ENCODE results near the gene SLC16A6. TPM values are rescaled to one million over a fixed set of nuclear protein-coding genes. Genes with fewer than 3 reads are reported as not detected.
"Not testable (repeated sequence)": the region's sequence is repeated elsewhere in the genome, so short reads cannot be mapped to it uniquely, and the experiment has no call there.

Gene SLC16A6
- total RNA-seq, 1 experiment from 2014 or later: 0.28 TPM

DNA sequence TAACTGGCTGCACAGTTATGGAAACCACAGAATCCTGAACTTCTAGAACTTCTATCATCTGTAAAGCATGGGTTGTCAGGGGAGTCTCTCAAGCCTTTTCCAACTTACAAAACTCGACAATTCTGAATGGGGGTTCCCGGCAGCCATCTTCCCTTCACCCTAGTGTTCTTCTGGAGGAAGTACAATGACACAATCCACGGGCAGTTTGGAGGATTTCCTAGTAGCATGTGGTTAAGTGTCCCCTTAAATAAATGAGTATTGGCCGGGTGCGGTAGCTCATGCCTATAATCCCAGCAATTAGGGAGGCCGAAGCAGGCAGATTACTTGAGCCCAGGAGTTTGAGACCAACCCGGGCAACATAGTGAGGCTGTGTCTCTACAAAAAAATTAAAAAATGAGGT is 2.1 kb downstream of the SLC16A6 start:
- no peak for DNase-seq
- H3K27me3 ChIP-seq (ENCODE audit: control insufficient read depth, insufficient read depth, low read length): peaks cover 26% of the 10 kb centered on the region
- H3K4me3 ChIP-seq (ENCODE audit: insufficient read depth, low read depth, low read length): no peak overlapping the region
- no peaks in the 10 kb centered on the region for H3K36me3 ChIP-seq (replicated peaks; ENCODE audit: control insufficient read depth, insufficient read depth, low read length)

DNA sequence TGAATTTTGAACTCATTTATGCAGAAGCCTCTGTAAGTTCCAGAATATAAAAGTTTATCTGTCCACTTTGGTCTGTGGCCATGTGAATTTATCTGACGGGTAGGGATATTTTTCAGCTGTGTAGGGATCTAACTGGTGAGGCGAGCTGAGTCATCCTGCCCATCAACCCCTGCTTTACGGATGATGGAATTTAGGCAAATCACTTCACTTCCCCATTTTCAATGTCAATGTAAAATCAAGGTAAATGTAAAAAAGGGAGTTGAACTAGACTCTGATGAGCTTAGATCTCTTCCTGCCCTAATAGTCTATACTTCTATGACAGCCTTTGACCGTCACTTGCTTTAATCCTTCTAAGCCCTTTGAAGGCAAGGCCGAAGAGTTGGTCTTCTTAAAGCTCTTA is 2.6 kb downstream of the SLC16A6 start:
- no peak for DNase-seq

DNA sequence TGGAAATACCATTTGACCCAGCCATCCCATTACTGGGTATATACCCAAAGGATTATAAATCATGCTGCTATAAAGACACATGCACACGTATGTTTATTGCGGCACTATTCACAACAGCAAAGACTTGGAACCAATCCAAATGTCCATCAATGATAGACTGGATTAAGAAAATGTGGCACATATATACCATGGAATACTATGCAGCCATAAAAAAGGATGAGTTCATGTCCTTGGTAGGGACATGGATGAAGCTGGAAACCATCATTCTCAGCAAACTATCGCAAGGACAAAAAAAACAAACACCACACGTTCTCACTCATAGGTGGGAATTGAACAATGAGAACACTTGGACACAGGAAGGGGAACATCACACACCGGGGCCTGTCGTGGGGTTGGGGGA is 9.0 kb downstream of the SLC16A6 start:
- not testable (repeated sequence) for H3K36me3 ChIP-seq (replicated peaks; ENCODE audit: control insufficient read depth, insufficient read depth, low read length); H3K4me3 ChIP-seq (ENCODE audit: insufficient read depth, low read depth, low read length); H3K27me3 ChIP-seq (ENCODE audit: control insufficient read depth, insufficient read depth, low read length); DNase-seq

More for the DNA sequence above, 2.6 kb downstream of the SLC16A6 start:
- Histone ChIP-seq H3K36me3 (replicated peaks; ENCODE audit: control insufficient read depth, insufficient read depth, low read length) (no peaks in the 10 kb centered on the region), H3K27me3 (ENCODE audit: control insufficient read depth, insufficient read depth, low read length) (peaks cover 24% of the 10 kb centered on the region), H3K4me3 (ENCODE audit: insufficient read depth, low read depth, low read length) (no peak overlapping the region)

DNA sequence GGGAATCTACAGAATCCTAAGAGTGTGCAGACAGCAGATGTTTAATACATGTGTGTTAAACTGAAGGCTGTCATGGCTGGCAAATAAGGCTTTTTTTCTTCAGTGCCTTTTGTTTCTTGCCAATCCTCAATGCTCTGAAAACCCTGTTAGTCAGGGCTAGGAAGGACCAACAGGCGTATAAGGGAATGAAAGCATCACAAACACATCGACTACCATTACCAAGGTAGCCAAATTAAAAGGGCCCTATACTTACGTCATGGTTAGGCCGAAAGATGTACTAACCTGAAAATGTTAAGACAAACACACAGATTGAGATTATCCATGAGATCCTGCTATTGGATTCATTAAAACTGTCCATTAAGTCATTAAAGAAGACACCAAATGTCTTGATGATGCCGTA is 13.1 kb downstream of the SLC16A6 start:
- Histone ChIP-seq H3K27me3 (ENCODE audit: control insufficient read depth, insufficient read depth, low read length) (no peaks in the 10 kb centered on the region), H3K36me3 (replicated peaks; ENCODE audit: control insufficient read depth, insufficient read depth, low read length) (no peaks in the 10 kb centered on the region), H3K4me3 (ENCODE audit: insufficient read depth, low read depth, low read length) (no peak overlapping the region)
- DNase-seq: no peak

DNA sequence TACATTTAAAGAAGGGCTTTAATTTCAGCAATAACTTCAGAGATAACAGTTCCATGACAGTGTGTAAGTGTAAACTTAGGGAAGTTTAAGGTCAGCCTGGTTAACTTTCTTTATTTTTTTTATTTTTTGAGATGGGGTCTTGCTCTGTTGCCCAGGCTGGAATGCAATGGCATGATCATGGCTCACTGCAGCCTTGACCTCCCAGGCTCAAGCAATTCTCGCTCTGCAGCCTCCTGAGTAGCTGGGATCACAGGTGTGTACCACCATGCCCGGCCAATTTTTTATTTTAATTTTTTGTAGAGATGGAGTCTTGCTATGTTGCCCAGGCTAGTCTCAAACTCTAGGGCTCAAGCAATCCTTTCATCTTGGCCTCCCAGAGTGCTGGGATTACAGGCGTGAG is 14.6 kb downstream of the SLC16A6 start:
- H3K27me3 ChIP-seq (ENCODE audit: control insufficient read depth, insufficient read depth, low read length); DNase-seq; H3K36me3 ChIP-seq (replicated peaks; ENCODE audit: control insufficient read depth, insufficient read depth, low read length); H3K4me3 ChIP-seq (ENCODE audit: insufficient read depth, low read depth, low read length): not testable (repeated sequence)

DNA sequence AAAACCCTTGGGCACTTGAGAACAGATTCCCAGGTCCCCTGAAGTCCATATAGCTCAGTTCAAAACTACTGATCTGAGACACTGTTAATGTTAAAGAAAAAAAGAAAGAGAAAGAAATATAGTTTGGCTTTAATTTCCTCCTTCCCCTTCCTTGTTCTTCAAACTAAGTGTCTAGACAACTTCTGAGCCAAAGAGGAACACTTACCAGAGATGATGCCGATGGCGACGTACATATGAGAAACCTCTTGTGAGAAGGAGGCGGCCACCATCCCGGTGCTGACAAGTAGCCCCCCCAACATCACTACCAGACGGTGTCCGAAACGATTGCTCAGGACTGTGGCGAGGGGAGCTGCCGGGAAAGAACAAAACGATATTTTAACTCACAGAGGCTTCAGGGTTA is 17.2 kb downstream of the SLC16A6 start:
- Histone ChIP-seq H3K27me3 (ENCODE audit: control insufficient read depth, insufficient read depth, low read length) (no peaks in the 10 kb centered on the region), H3K36me3 (replicated peaks; ENCODE audit: control insufficient read depth, insufficient read depth, low read length) (no peaks in the 10 kb centered on the region), H3K4me3 (ENCODE audit: insufficient read depth, low read depth, low read length) (no peak overlapping the region)
- DNase-seq: no peak

DNA sequence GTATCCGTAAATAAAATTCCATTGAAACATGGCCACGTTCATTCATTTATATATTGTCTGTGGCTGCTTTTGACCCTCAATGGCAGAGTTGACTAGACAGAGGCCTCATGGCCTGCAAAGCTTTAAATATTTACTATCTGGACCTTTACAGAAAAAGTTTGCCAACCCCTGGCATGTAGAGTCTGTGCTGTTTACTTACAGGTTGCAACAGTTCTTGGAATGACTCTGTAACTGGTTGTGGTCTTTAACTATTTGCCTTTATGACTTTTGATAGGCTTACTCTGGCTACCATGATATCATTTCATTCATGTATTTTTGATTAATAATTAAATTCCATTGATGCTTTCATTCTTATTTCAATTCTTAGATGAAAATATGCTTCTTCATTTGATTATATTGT is 25.1 kb downstream of the SLC16A6 start:
- not testable (repeated sequence) for H3K4me3 ChIP-seq (ENCODE audit: insufficient read depth, low read depth, low read length); DNase-seq; H3K27me3 ChIP-seq (ENCODE audit: control insufficient read depth, insufficient read depth, low read length); H3K36me3 ChIP-seq (replicated peaks; ENCODE audit: control insufficient read depth, insufficient read depth, low read length)

DNA sequence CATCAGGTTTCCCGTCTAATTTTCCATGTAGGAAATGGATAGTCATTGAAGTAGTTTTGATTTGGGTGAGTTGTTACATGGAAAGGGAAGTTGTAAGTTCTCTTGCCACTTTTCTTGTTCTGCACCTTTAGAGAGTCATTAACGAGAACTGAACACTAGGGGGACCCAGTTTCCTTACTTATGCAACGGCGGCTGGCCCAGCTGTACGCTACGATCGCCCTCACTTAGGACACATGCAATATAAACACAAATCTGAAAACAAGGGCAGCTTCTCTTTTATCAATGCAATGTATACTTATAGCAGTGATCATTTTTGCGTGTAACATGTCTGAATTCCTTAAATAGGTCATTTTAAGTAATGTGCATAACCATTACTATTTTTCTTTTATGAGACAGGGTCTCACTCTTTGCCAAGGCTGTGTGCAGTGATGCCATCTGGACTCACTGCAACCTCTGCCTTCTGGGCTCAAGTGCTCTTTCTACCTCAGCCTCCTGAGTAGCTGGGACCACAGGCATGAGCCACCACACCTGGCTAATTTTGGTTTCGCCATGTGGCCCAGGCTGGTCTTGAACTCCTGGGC is 27.7 kb downstream of the SLC16A6 start:
- H3K36me3 ChIP-seq (replicated peaks; ENCODE audit: control insufficient read depth, insufficient read depth, low read length); H3K4me3 ChIP-seq (ENCODE audit: insufficient read depth, low read depth, low read length); H3K27me3 ChIP-seq (ENCODE audit: control insufficient read depth, insufficient read depth, low read length): not testable (repeated sequence)
- peak; percentile 30 for DNase-seq

DNA sequence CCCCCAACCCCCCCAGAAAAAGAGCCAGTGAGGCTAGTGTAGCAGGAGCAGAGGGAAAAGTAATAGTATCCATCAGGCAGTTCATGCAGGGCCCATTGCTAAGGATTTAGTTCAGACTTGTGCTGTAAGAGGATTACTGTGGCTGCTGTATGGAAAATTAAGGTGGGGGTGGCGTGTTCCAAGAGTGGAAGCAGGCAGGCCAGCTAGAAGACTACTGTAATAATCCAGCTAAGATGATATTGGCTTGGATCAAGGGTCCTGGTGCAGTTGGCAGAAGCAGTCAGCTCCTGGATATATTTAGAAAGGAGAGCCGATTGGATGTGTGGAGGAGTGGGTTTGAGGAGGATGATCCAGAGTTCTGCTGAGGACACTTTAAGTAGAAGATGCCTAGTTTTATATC is 28.5 kb downstream of the SLC16A6 start:
- not testable (repeated sequence) for H3K36me3 ChIP-seq (replicated peaks; ENCODE audit: control insufficient read depth, insufficient read depth, low read length); H3K27me3 ChIP-seq (ENCODE audit: control insufficient read depth, insufficient read depth, low read length); DNase-seq; H3K4me3 ChIP-seq (ENCODE audit: insufficient read depth, low read depth, low read length)

DNA sequence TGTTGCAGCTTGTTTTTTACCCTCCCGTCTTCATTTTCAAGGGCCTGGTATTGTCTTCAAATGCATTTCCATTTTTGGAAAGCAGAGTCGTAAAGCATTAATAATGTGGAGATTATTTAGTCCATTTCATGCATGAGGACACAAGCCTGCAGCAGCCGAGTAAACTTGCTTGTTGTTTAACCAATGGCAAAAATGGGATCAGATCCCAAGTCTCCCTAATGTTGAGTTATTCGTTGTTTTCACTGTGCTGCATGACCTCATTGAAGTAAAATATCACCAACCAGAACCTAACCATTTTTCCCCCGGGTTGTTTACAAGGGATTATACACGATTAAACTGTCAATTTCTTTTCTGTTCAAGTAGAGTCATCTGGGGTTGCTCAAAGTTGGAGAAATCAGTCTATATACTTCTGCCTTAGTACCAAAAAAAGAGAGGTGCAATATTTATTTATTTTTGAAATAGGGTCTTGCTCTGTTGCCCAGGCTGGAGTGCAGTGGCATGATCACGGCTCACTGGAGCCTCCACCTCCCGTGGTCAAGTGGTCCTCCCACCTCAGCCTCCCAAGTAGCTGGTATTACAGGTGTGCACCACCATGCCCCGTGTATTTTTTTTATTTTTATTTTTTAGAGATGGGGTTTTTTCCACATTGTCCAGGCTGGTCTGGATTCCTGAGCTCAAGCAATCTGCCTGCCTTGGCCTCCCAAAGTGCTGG is 30.7 kb downstream of the SLC16A6 start:
- Histone ChIP-seq H3K27me3 (ENCODE audit: control insufficient read depth, insufficient read depth, low read length) (no peaks in the 10 kb centered on the region), H3K4me3 (ENCODE audit: insufficient read depth, low read depth, low read length) (no peak overlapping the region), H3K36me3 (replicated peaks; ENCODE audit: control insufficient read depth, insufficient read depth, low read length) (peaks cover 2% of the 10 kb centered on the region)
- DNase-seq: no peak

DNA sequence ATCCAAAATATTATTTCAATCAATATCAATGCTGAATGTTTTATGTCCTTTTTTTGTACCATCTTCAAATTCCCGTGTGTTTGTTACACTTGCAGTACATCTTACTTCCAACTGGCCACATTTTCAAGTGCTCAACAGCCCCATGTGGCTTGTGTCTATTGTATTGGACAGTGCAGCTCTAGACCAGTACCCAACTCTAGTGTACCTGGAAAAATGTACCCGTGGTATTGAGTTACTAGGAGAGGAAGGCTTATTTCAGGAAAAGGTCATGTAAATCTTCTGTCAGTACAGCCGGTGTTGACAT is 31.3 kb downstream of the SLC16A6 start:
- not testable (repeated sequence) for DNase-seq; H3K36me3 ChIP-seq (replicated peaks; ENCODE audit: control insufficient read depth, insufficient read depth, low read length); H3K4me3 ChIP-seq (ENCODE audit: insufficient read depth, low read depth, low read length); H3K27me3 ChIP-seq (ENCODE audit: control insufficient read depth, insufficient read depth, low read length)

DNA sequence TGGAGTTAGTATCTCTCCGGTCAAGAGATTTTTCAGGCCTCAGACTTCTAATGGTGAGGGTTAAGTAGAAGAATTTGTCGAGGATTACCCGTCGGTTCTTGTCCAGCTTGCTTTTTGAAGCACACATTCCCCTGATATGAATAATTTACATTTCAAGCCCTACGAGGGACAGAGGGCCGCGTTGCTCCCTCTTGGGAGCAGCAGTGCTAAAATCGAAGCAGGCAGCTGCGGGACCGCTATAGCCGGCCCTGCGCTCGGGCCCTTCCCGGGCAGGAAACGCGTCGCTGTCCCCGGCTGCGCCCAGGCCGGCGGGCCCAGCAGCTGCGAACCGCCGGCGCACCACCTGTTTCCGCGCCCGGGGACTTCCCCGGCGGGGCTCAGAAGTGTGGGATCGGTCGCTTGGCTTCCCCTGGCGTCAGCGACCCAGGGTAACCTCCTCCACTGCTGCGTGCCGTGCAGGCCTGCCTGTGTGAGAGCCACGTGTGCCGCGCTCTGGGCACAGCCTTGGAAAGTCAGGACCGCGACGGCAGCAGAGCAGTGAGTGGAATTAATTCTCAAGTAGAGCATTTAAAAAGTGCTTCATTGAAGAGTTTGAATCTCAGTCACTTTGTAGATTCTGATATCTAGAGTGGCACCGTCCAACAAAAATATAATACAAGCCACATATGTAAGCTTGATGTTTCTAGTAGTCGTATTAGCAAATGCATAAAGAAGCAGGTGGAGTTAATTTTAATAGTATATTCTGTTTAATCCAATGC is 31.9 kb downstream of the SLC16A6 start:
- H3K36me3 ChIP-seq (replicated peaks; ENCODE audit: control insufficient read depth, insufficient read depth, low read length): not testable (repeated sequence)
- DNase-seq: peak; percentile 68

DNA sequence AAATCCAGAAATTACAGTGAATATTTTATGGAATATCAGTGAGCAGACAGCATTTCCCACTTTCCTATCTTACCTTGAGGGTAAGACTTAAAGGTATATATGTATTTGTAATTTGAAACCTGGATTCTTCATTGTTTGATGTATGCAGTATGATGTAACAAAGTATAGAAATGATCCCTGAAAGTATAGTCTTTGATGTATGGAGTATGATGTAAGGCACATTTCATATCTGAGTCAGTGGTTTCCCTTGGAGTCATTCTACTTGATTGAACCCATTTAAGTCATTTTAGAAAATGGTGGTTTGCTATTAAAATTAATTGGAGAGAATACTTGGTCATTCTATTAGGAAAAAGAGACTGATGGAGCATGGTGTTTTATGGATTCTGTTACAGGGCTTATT is 33.0 kb downstream of the SLC16A6 start:
- H3K36me3 ChIP-seq (replicated peaks; ENCODE audit: control insufficient read depth, insufficient read depth, low read length): peaks cover 8% of the 10 kb centered on the region
- H3K27me3 ChIP-seq (ENCODE audit: control insufficient read depth, insufficient read depth, low read length): no peaks in the 10 kb centered on the region
- no peak for DNase-seq
- no peak overlapping the region for H3K4me3 ChIP-seq (ENCODE audit: insufficient read depth, low read depth, low read length)

More for the DNA sequence above, 31.9 kb downstream of the SLC16A6 start:
- H3K27me3 ChIP-seq (ENCODE audit: control insufficient read depth, insufficient read depth, low read length): not testable (repeated sequence)
- H3K4me3 ChIP-seq (ENCODE audit: insufficient read depth, low read depth, low read length): peak overlapping the region; percentile 14; the same call in 1 of the 2 replicates

DNA sequence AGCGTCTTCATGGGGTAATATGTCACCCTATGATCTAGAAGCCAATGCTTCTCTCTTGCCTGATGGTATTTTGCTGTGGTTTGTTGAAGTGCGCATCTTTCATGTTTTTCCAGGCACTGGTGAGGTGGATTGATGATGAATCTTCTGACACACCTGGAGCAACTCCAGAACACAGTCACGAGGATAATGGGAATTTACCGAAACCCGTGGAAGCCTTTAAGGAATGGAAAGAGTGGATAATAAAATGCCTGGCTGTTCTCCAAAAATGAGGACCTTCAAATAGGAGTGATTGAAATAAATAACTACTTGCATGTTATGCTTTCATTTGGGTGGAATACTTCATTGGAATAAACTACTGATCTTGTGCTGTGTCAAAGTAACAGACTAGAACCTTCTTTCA is 34.2 kb downstream of the SLC16A6 start:
- H3K36me3 ChIP-seq (replicated peaks; ENCODE audit: control insufficient read depth, insufficient read depth, low read length); H3K27me3 ChIP-seq (ENCODE audit: control insufficient read depth, insufficient read depth, low read length); H3K4me3 ChIP-seq (ENCODE audit: insufficient read depth, low read depth, low read length); DNase-seq: not testable (repeated sequence)
